GM21723 (cell line): ENCODE results near the gene IDH2.
"Not testable (repeated sequence)": the region's sequence is repeated elsewhere in the genome, so short reads cannot be mapped to it uniquely, and the experiment has no call there.

Source experiments
- ATAC-seq: cut with Tn5 transposase; IDR thresholded peaks from one replicate; pipeline ENCODE4 v1.9.1; 2021; ENCODE audit warnings: mild to moderate bottlenecking, moderate library complexity; ENCODE audit not compliant: unreplicated experiment

IDH2 gene

DNA sequence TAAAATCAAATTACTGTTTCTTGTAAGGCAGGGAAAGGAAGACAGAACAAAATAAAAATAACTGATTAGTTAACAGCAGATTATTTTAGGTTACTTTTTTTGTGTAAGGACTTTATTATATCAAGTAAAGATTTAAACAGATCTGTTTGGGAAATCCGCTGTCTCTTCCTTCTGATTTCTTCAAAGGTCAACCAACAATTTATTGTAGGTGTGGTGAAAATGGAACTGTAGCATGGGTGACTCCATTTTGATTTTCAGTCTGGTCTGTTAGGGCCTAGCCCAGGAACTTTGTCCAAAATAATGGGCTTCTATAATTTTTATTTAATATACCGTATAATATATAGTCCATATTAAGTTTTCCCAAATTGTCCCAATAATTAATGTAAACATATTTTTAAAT, 13.5 kb upstream of the IDH2 start:
- no peak for ATAC-seq

DNA sequence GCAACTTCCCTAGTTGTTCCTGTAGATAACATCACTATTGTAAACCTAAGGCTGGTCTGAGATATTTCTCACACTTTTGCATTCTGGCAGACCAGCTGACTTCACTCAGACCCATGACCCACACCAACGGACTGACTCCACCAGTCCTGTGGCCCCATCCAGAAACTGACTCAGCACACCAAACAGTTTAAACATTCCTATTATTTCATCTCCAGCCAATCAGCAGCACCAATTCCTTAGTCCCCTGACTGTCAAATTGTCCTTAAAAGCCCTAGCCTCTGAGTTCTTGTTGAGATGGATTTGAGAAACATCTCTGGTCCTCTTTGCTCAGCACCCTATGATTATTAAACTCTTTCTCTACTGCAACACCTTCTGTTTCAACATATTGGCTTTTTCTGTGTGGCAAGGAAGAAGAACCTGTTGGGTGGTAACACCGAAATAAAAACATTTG, 12.2 kb upstream of the IDH2 start:
- no peak for ATAC-seq

GRCh38 chr15:90113166-90113565, 10.9 kb upstream of the IDH2 start:
- no peak for ATAC-seq

DNA sequence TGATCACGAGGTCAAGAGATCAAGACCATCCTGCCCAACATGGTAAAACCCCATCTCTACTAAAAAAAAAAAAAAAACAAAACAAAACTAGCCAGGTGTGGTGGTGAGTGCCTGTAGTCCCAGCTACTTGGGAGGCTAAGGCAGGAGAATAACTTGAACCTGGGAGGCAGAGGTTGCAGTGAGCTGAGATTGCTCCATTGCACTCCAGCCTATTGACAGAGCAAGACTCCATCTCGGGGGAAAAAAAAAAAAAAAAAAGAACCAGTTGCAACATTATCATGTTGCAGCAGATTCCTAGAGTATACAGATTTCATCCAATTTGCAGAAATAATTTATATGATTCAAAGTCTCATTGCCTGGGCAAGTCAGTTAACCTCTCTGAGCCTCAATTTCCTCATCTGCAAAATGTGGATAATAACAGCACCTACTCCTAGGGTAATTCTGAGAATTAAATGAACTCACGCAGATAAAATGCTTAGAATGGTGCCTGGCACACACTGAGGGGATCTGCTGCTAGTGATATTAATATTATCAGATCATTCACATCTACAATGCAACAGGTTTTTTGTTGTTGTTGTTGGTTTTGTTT, 7.0 kb upstream of the IDH2 start:
- not testable (repeated sequence) for ATAC-seq

DNA sequence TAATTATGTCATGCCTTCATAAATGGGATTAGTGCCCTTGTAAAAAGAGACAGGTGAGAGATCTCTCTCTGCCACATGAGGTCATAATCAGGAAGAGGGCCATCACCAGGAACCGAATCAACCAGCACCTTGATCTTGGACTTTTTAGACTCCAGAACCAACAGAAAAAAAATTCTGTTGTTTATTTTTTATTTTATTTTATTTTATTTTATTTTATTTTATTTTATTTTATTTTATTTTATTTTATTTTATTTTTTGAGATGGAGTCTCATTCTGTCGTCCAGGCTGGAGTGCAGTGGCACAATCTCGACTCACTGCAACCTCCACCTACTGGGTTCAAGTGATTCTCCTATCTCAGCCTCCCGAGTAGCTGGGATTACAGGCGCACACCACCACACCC, 5.8 kb upstream of the IDH2 start:
- not testable (repeated sequence) for ATAC-seq

DNA sequence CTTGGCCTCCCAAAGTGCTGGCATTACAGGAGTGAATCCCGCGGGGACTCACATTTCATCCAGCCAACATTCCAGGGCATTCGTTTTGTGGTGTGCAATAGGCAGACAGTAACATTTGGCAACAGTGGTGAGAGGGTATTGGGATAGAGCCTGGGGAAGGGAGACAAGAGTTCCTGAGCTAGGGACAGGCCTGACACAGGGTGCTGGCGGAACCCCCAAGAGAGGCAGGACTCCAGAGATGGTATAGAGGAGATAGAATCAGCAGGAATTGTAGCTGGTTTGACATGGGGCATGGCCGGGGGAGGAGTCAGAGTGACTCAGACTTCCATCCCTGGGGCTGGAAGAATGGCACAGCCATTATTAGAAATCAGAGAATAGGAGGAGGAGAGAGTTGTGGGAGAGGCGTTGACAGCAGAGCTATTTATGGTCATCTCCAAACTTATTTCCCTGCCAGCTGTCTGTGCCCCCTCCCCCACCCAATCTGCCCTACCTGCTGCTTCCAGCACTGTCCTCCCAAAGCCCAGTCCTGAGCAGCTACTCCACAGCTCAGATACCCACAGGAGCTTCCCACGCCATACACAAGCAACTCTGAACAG, 4.4 kb upstream of the IDH2 start:
- ATAC-seq = no peak

GRCh38 chr15:90105521-90105920, 3.3 kb upstream of the IDH2 start:
- no peak for ATAC-seq

GRCh38 chr15:90104551-90104950, 2.3 kb upstream of the IDH2 start:
- ATAC-seq = no peak

- no peak for ATAC-seq
Measured at GRCh38 chr15:90103701-90104329, 1.5 kb upstream of the IDH2 start.

DNA sequence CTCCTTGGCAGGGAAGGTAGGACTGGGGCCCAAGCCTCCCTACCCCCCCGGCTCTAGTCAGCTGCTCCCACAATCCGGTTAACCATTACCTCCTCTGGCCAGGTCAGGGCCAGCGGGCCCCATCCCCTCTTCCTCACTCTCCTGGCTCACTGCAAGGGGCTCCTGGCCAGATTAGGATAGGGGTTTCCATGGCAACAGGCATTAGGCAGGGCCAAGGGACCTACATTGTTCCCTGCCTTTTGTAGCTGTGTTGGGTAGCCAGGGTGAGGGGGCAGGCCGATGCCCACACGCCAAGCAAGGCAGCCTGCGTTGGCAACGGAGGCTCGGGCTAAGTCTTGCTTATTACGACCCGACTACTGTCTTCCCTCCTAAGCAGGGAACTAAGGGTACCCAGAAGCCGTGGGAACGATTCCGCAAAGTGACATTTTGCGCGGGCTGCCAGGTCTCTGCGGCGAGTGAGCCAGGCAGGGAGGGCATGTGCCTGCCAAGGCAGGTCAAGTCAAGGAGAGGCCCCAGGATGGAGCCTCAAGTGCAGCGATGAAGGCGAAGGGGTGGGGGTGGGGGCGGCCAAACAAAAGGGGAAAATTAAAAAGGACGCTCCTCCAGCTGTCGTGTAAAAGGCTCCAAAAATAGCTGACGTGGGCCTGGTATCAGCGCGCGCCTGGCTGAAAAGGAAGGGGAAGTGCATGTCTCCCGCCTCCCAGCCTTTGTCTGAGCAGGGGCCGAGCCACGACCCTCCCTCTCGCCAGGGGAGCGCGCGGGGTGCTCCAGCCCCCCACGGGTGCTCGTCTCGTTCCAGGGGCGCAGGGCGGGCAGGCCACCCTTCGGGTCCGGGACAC, 919 bp downstream of the IDH2 start:
- peak; percentile 8 for ATAC-seq

- no peak for ATAC-seq
Measured at GRCh38 chr15:90099868-90100831, 2.1 kb downstream of the IDH2 start.

DNA sequence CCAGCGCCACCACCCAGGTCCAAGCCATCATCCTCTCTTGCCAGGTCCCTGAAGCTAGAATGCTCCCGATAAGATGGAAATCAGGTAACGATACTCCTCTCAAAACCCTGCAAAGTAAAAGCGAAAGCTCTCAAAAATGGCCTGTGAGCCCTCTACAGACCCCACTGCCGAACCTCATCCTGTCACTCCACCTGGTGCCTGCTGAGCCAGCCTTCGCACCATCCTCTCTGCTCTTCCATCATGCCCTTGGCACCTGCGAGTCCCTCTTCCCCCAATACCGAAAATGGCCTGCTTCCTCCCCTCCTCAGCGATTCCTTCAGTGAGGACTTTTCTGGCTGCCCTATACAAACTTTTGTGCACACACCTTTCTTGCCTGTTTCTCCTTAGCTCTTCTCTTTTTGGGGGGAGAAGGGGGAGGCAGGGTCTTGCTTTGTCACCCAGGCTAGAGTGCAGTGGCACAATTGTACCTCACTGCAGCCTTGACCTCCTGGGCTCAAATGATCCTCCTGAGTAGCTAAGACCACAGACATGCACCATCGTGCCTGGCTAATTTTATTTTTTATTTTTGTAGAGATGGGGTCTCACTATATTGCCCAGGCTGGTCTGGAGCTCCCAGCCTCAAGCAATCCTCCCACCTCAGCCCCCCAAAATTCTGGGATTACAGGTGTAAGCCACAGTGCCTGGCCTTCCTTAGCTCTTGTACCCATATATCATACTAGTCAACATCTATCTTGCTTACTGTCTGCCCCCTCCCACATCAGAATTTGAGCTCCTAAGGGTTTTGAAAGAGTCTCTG, 3.0 kb downstream of the IDH2 start:
- ATAC-seq = no peak

DNA sequence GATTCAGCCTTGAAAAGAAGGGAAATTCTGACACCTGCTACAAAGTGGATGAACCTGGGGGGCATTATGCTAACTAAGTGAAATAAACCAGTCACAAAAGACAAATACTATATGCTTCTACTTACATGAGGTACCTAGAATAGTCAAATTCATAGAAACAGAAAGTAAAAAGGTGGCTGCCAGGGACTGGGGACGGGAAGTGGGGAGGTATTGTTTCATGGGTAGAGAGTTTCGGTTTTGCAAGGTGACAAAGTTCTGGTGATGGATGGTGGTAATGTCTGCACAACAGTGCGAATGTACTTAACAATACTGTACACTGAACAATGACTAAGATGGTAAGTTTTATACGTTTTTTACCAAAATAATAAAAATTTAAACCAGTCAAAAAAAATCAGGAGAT, 4.8 kb downstream of the IDH2 start:
- peak; percentile 52 for ATAC-seq

GRCh38 chr15:90095521-90095959, 6.7 kb downstream of the IDH2 start:
- no peak for ATAC-seq

GRCh38 chr15:90091156-90091931, 10.9 kb downstream of the IDH2 start:
- ATAC-seq = no peak

GRCh38 chr15:90090226-90090848, 11.9 kb downstream of the IDH2 start:
- no peak for ATAC-seq

DNA sequence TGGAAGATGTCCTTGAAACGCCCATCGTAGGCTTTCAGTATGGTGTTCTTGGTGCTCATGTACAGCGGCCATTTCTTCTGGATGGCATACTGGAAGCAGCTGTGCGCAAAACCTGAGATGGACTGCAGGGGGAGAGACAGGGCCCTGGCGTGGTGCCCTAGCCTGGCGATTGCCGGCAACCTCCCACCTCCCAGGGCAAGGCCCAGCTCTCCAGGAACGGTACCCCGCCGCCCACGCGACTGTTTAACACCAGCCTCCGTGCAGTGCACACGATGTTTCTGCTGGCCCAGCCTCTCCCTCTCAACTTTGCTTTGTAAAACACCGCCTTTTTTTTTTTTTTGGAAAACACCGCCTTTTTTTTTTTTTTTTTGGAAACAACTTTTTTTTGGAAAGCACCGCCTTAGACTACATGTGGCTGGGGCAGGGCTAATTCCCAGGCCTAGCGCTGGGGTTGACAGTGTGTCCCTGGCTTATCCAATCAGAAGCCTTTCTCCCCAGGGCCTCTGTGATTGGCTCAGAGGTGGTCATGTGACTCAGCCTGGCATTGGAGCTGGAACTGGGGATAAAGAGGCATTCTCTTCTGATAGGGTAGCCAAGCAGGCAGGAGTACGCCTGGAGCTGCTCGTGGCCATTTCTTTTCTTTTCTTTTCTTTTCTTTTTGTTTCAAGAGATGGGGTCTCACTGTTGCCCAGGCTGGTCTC, 14.7 kb downstream of the IDH2 start:
- no peak for ATAC-seq

GRCh38 chr15:90086868-90087268, 15.4 kb downstream of the IDH2 start:
- ATAC-seq = no peak
